Common myeloid progenitor, CD34-positive (primary cell): Measurements from ENCODE around the gene TRAPPC2L. TPM values are rescaled to one million over a fixed set of nuclear protein-coding genes. Genes with fewer than 3 reads are reported as not detected.
A peak's percentile ranks its signal among the peaks of the same experiment; 100 is the strongest.

ENCODE experiments used
- CTCF ChIA-PET: fragments of 350-600 bp; sonication (Branson Sonifier 250); formaldehyde crosslinking; loops from one replicate; lab custom pipeline; 2021; ENCODE audit warnings: antibody characterized with exemption; lab: Charles Lee
- POLR2A ChIA-PET: fragments of 350-600 bp; sonication (Branson Sonifier 250); formaldehyde crosslinking; loops from one replicate; lab custom pipeline; 2021; ENCODE audit warnings: antibody characterized with exemption; lab: Charles Lee
- DNase-seq, 3 donors: peaks; one replicate each; pipeline versions ENCODE4 v3.0.0 to v3.0.0-alpha.2; 2013
- H3K27ac ChIP-seq, 2 experiments: 1 replicate in 1 of 2; 2 replicates in 1 of 2; pipeline ENCODE4 v1.7.0; 2013; ENCODE audit warnings: inconsistent platforms in 2 of 2, low read length in 2 of 2, mild to moderate bottlenecking in 2 of 2, low read depth in 1 of 2, moderate library complexity in 1 of 2; ENCODE audit not compliant: severe bottlenecking in 2 of 2, insufficient read depth in 1 of 2, poor library complexity in 1 of 2
- H3K27me3 ChIP-seq, 5 experiments: replicated peaks in 2 of 5; 1 replicate in 3 of 5; 2 replicates in 2 of 5; pipeline versions ENCODE4 v1.6.1 to v1.7.0; 2013; ENCODE audit warnings: low read length in 4 of 5, mild to moderate bottlenecking in 2 of 5, moderate library complexity in 2 of 5, inconsistent platforms in 1 of 5; ENCODE audit not compliant: insufficient read depth in 5 of 5, control insufficient read depth in 4 of 5
- H3K36me3 ChIP-seq, 4 experiments: 1 replicate in 2 of 4; 2 replicates in 2 of 4; pipeline versions ENCODE4 v1.6.1 to v1.7.0; 2013; ENCODE audit warnings: low read length in 3 of 4, control low read depth in 1 of 4, mild to moderate bottlenecking in 1 of 4; ENCODE audit not compliant: control insufficient read depth in 4 of 4, insufficient read depth in 4 of 4
- H3K4me1 ChIP-seq, 4 experiments: 1 replicate in 3 of 4; 2 replicates in 1 of 4; pipeline versions ENCODE4 v1.6.1 to v1.7.1; 2013; ENCODE audit warnings: low read length in 3 of 4, mild to moderate bottlenecking in 3 of 4, control low read depth in 1 of 4, inconsistent platforms in 1 of 4, moderate library complexity in 1 of 4; ENCODE audit not compliant: control insufficient read depth in 4 of 4, insufficient read depth in 4 of 4; ENCODE audit errors: control extremely low read depth in 1 of 4
- H3K4me3 ChIP-seq, 7 experiments: 1 replicate in 4 of 7; 2 replicates in 3 of 7; pipeline versions ENCODE4 v1.5.1 to v1.7.0; 2013; ENCODE audit warnings: mild to moderate bottlenecking in 7 of 7, low read length in 6 of 7, moderate library complexity in 6 of 7, inconsistent platforms in 2 of 7, low read depth in 2 of 7, control low read depth in 1 of 7; ENCODE audit not compliant: insufficient read depth in 4 of 7, control insufficient read depth in 1 of 7; ENCODE audit errors: extremely low read depth in 1 of 7
- H3K9me3 ChIP-seq, 5 experiments: 1 replicate in 4 of 5; 2 replicates in 1 of 5; pipeline versions ENCODE4 v1.6.1 to v1.7.1; 2013; ENCODE audit warnings: low read length in 4 of 5, mild to moderate bottlenecking in 2 of 5, inconsistent platforms in 1 of 5, low read depth in 1 of 5, moderate library complexity in 1 of 5; ENCODE audit not compliant: control insufficient read depth in 4 of 5, insufficient read depth in 2 of 5; ENCODE audit errors: control extremely low read depth in 1 of 5
- WGBS: methylation state at CpG from one replicate; pipeline ENCODE4 v1.1.5; 2013; ENCODE audit not compliant: insufficient coverage; 5-methylcytosine and 5-hydroxymethylcytosine counted together
- polyA plus RNA-seq: library from polyadenylated mRNA; unstranded; fragments of 120-200 nt; gene quantifications from one replicate; pipeline ENCODE4 v1.2.1, GENCODE V29; 2013

The TRAPPC2L gene, protein sequence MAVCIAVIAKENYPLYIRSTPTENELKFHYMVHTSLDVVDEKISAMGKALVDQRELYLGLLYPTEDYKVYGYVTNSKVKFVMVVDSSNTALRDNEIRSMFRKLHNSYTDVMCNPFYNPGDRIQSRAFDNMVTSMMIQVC
- 38.2 TPM for polyA plus RNA-seq

GRCh38 chr16:88856828-88857727 is at the start of gene TRAPPC2L, which contains the start of gene GALNS:
TSS of gene TRAPPC2L (plus strand) at chr16:88857127. CDS start at chr16:88857151, 24 bp downstream.
TSS of gene GALNS (minus strand) at chr16:88856947. CDS start at chr16:88856877, 70 bp downstream.
- peaks cover 3 to 43% (median 33%) of the 10 kb centered on the region in 4 experiments for H3K4me1 ChIP-seq
- POLR2A ChIA-PET, result no interaction called here

GRCh38 chr16:88807142-88807625 is 49.7 kb upstream of the TRAPPC2L start:
- H3K4me3 ChIP-seq, result no peak overlapping the region
- CTCF ChIA-PET, result interaction anchor here (1.0 to 1.6 kb wide), 3 partner anchors 12 to 23 kb away, joined by 3 to 5 read pairs (median 4); no protein-coding TSS in a partner anchor
- peaks cover 0 to 57% (median 45%) of the 10 kb centered on the region in 4 experiments for H3K4me1 ChIP-seq
- H3K9me3 ChIP-seq, result no peaks in the 10 kb centered on the region
- WGBS, result 98% methylated on average over 24 of the region's 24 CpGs
- H3K27me3 ChIP-seq, result no peaks in the 10 kb centered on the region
- POLR2A ChIA-PET, result no interaction called here
- no peak for DNase-seq
- peaks cover 0 to 59% (median 31%) of the 10 kb centered on the region in 4 experiments for H3K36me3 ChIP-seq
- H3K27ac ChIP-seq, result no peak overlapping the region

More at GRCh38 chr16:88856828-88857727, at the start of gene TRAPPC2L, which contains the start of gene GALNS:
- H3K27ac ChIP-seq, result peak within 1 kb of the TSS in 1 of 2 experiments; percentile 61
- CTCF ChIA-PET, result interaction anchor here (1.0 to 3.6 kb wide), 22 partner anchors 8 to 359 kb away, joined by 3 to 39 read pairs (median 4); partner anchors contain the start of genes APRT and PABPN1L
- peak within 1 kb of the TSS; percentile 83 to 98 (median 93) for H3K4me3 ChIP-seq
- H3K27me3 ChIP-seq, result no peaks in the 10 kb centered on the region
- H3K36me3 ChIP-seq, result peaks cover 3 to 40% (median 26%) of the 10 kb centered on the region in 4 experiments
- peak; percentile 89 to 95 (median 94) for DNase-seq
- WGBS, result under 1% methylated on average over 72 of the region's 87 CpGs
- H3K9me3 ChIP-seq, result no peaks in the 10 kb centered on the region

GRCh38 chr16:88807626-88808453 is 49.1 kb upstream of the TRAPPC2L start:
- ChIA-PET CTCF (interaction anchor here (1.0 to 1.4 kb wide), 4 partner anchors 11 to 71 kb away, joined by 3 to 5 read pairs (median 4); no protein-coding TSS in a partner anchor), POLR2A (interaction anchor here (0.6 kb wide), 1 partner anchor 349 kb away, joined by 3 read pairs; no protein-coding TSS in a partner anchor)
- Histone ChIP-seq H3K36me3 (peaks cover 0 to 59% (median 31%) of the 10 kb centered on the region in 4 experiments), H3K27ac (no peak overlapping the region), H3K27me3 (no peaks in the 10 kb centered on the region), H3K4me1 (peaks cover 0 to 61% (median 45%) of the 10 kb centered on the region in 4 experiments), H3K4me3 (no peak overlapping the region), H3K9me3 (no peaks in the 10 kb centered on the region)
- DNase-seq, result no peak
- WGBS, result 97% methylated on average over 23 of the region's 26 CpGs

DNA sequence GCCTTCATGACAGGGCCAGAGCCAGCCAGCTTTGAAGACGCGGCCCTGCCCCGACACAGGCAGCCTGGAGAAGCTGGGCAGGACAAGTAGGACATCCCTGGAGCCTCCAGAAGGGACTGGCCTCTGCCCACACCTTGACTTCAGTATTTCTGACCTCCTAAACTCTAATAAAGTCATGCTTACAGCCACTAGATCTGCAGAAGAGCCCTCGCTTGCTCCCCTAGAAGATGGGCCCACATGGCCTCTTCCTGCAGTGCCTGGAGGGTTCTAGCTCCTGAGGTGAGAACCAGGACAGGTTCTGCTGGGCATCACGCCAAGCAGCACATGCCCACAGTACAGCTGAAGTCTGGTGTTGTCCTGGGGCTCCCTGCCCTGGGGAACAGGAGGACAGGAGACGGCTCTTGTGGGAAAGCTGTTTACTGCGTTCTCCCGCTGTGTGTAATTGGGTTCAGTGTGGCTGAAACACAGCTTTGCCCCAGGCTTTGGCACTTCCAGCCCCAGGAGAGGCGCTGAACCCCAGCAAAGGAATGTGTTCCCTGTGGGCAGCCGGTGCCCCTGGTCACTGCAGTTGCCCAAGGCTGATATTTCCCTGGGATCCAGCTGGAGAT is 47.8 kb upstream of the TRAPPC2L start:
- ChIA-PET CTCF (interaction anchor here (0.8 to 1.8 kb wide), 8 partner anchors 8 to 72 kb away, joined by 3 to 11 read pairs (median 4); no protein-coding TSS in a partner anchor), POLR2A (interaction anchor here (1.1 kb wide), 1 partner anchor 169 kb away, joined by 4 read pairs; no protein-coding TSS in a partner anchor)
- H3K4me1 ChIP-seq, result peaks cover 0 to 67% (median 44%) of the 10 kb centered on the region in 4 experiments

DNA sequence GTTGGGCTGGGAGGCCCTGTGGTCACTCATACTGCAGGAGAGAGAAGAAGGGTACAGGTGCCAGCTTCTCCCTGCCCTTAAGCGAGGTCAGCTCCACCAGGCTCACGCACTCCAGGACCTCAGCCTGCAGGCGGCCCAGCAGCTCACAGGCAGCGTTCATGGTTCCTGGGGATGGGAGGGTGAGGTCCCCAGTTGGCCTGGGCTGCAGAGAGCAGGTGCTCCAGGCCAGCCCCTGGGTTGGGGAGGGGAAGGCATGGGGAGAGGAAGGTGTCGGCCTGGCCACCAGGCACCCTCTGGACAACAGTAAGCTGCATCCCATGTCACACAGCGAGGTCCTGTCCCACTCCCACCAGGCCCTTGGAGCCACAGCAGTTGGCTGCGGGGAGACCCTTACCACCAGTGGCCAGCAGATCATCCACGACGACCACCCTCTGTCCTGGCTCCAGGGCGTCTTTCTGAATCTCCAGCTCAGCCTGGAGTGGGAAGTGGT is 47.2 kb upstream of the TRAPPC2L start:
- 95% methylated on average over 7 of the region's 10 CpGs for WGBS
- Histone ChIP-seq H3K27ac (peak overlapping the region in 1 of 2 experiments; percentile 81), H3K4me3 (peak overlapping the region in 3 of 7 experiments; percentile 77 to 82 (median 79)), H3K9me3 (no peaks in the 10 kb centered on the region), H3K27me3 (no peaks in the 10 kb centered on the region), H3K36me3 (peaks cover 0 to 56% (median 31%) of the 10 kb centered on the region in 4 experiments), H3K4me1 (peaks cover 0 to 61% (median 38%) of the 10 kb centered on the region in 4 experiments)
- ChIA-PET CTCF (interaction anchor here (0.6 to 2.1 kb wide), 13 partner anchors 9 to 74 kb away, joined by 3 to 11 read pairs (median 4); no protein-coding TSS in a partner anchor), POLR2A (interaction anchor here (0.5 to 1.2 kb wide), 6 partner anchors 16 to 694 kb away, joined by 3 to 6 read pairs (median 4); partner anchors contain the start of genes PIEZO1 and ZNF778)
- no peak for DNase-seq

More for the DNA sequence above, 47.8 kb upstream of the TRAPPC2L start:
- Histone ChIP-seq H3K27me3 (no peaks in the 10 kb centered on the region), H3K36me3 (peaks cover 0 to 59% (median 31%) of the 10 kb centered on the region in 4 experiments), H3K27ac (no peak overlapping the region), H3K4me3 (no peak overlapping the region), H3K9me3 (no peaks in the 10 kb centered on the region)
- no peak for DNase-seq
- 94% methylated on average over 10 of the region's 10 CpGs for WGBS
